NCI-H146 treated with DMSO at 0.1 percent for 48 hours (cell line): Measurements from ENCODE around the gene GRIK1.

ENCODE experiments used
- DNase-seq: peaks from one replicate; lab custom pipeline; 2025; ENCODE audit not compliant: unreplicated experiment; lab: John Stamatoyannopoulos, UW

The GRIK1 gene

DNA sequence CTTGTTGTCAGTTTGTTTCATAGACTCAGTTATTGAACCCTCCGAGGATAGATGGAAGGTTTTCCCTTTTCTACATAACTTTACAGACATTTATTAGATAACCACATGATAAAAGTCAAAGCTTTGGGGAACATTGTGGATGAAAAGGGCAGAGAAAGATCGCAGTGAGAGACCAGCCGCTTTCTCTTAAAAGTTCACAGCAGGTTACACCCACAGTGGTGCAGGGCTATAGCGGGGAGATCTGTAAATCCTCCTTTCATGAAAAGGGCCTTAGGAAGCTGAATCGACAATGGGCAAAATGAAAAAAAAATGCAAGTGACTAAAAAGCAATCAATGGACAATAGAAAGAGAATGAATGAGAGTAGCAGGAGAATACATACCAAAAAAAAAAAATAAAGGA, 218.6 kb downstream of the GRIK1 start:
- DNase-seq, result no peak

DNA sequence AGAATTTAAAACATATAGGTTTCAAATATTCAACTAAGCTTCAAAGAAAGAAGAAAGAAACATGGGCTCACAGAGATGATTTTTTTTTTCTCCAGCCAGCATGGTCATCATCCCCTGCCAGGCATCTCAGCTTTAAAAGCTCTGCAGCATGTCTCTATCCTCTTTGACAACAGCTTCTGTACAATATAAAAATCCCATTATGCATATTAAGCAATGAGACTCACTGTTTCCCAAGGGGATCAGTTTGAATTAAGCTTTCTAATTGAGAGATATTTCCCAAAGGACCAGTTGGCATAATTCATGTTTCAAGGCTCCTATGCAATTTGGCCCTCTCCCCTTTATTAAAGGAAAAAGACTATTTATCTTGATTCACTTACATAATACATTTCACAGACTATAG, 220.3 kb downstream of the GRIK1 start:
- DNase-seq, result no peak

DNA sequence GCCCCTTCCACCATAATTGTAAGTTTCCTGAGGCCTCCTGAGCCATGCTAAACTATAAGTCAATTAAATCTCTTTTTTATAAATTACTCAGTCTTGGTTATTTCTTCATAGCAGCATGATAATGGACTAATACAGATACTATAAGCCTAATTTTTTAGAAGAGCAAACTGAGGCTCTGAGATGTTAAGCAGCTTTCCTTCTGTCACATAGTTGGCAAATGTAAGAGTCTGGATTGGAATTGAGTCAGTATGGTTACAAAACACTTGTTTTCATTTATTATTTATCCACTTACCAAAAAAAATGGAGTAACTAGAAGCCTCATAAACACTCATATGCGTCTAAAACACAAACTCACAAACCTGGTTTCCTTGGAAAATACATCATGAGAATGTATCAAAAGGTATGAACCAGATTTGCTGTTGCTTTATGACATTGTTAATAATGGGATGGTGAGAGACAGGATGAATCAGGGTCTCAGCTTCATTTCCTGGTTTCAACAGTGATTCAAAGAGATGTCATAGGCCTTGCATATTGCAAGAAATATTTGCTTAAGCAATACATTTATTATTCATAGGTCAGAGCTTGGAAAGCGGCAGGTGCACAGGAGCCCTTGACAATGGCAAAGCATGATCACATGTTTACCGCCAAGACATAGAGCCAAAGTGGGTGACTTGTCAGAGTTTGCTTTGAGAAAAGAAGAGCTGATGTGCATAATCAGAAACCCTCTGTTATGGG, 221.5 kb downstream of the GRIK1 start:
- DNase-seq, result no peak

DNA sequence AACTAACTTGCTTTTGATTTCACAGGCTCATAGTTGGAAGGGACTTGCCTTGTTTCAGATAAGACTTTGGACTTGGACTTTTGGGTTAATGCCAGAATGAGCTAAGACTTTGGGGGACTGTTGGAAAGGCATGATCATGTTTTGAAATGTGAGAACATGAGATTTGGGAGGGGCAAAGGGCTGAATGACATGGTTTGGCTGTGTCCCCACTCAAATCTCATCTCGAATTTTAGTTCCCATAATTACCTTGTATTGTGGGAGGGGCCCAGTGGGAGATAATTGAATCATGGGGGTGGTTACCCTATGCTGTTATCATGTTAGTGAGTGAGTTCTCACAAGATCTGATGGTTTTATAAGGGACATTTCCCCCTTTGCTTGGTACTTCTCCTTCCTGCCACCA, 222.1 kb downstream of the GRIK1 start:
- DNase-seq, result no peak

DNA sequence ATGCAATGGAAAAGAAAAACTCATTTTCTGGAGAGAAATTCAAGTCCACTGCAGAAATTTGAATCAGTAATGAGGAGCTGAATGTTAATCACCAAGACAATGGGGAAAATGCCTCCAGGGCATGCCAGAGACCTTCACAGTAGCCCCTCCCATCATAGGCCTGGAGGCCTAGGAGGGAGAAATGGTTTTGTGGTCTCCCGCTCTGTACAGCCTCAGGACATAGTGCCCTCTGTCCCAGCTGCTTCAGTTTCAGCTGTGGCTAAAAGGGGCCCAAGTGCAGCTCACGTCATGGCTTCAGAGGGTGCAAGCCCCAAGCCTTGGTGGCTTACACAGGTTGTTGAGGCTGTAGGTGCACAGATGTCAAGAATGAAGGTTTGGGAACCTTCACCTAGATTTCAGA, 223.0 kb downstream of the GRIK1 start:
- DNase-seq, result no peak

DNA sequence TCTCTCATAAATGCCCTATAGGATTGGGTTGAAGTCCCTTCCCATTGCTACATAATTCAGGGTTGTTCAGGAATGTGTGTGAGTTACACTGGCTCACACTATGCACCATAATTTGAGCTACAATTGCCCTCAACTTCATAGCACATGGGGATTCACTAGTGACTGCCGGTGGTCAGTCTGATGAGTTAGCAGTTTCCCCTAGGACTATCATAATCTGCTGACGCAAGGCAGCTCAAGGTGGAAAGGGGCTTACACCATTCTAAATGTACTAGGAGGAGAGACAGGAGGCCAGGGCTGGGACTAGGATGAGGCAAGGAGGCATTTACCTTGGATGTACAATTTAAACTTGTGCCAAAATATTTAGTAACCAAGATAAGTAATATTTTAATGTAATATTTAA, 224.7 kb downstream of the GRIK1 start:
- no peak for DNase-seq

DNA sequence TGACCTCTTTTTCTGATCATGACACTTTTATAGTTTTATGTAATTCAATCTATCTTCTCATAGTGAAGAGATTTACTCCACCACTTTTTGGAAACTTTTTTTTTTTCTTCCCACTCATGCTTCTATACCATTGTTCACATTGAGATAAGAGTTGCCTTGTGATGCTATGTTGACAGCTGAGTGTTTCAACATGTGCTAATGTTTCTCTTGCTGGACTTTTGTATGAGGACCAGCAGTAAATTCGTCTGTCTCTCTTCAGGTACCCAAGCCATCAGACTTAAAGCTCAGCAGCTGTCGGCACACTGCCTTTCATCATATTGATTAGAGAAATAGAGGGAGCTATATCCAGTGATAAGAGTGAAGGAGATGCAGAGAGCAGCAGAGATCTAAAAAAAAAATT, 227.0 kb downstream of the GRIK1 start:
- no peak for DNase-seq

DNA sequence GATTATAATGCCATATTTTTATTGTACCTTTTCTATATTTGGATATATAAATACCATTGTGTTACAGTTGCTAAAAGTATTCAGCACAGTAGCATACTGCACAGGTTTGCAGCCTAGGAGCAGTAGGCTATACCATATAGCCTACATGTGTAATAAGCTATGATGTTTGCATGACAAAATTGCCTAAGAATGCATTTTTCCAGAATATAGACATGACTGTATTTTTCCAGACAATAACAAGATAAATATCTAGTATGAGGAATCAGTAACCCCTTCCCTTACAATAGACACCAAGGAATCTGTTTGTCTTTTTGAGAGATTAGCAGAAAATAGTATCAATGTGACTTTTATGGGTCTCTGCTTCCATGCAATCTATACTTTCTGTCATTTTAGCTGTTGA, 228.6 kb downstream of the GRIK1 start:
- DNase-seq, result no peak

DNA sequence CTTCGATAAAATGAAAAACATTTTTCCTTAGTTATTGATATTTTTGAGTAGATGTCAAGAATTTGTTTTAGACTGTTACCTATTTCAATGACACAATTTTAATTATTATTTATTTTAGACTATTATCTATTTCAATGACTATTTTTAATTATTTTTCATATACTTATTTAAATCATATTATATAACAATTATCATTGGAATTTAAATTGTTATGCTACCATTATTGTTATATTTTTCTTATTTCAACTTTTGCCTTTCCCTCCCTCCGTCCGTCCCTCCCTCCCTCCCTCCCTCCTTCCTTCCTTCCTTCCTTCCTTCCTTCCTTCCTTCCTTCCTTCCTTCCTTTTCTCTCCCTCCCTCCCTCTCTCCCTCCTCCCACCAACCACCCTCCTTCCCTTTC, 229.3 kb downstream of the GRIK1 start:
- DNase-seq, result no peak

DNA sequence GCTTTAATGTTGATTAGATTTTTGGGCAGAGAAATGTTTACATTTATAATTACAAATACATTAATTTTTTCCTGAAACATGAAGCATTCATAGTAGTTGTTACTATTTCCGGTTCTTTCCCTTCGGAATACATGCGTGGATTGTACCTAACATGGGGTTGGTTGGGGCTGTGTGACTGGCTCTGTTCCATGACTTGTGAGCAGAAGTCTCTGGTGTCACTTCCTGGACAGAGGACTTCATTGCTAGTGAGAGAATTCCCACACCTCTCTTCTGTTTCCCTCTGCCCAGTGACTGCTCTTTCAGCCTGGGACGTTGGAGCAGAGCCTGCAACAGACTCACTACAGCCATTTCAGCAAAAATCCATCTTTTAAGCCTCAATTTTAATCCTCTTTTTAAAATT, 231.4 kb downstream of the GRIK1 start:
- DNase-seq, result no peak

DNA sequence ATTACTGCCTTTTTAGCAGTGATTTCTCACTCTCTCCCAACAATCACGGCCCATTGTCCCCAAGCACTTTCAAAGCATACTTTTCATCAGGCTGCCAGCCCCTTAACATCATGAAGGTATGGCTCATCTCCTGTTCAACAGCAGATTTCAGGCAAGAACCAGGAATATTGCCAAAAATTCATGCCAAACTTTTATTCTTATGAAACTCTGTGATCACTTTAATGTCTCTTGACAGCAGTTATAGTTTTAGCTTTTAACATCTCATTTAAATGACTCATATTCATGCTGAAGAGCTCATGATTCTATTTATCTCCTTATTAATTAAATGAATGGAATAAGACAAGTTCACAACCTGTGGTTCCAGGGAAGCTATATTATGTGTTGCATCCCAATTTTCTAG, 235.1 kb downstream of the GRIK1 start:
- DNase-seq, result no peak

DNA sequence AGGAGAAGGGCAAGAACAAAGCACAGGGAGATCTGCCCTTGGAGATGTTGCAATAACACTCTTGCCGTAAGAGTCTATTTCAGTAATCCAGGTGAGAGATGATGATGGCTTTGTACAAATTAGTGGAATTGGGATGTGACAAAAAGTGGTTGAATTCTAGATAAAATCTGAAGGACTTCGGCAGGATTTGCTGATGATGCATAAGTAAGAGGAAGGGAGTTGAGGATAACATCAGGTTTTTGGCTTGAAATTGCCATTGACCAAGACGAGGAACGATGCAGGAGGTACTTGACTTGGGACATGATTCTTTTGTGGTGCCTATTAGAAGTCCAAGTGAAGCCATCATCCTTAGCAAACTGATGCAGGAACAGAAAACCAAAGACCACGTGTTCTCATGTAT, 238.1 kb downstream of the GRIK1 start:
- DNase-seq, result no peak

DNA sequence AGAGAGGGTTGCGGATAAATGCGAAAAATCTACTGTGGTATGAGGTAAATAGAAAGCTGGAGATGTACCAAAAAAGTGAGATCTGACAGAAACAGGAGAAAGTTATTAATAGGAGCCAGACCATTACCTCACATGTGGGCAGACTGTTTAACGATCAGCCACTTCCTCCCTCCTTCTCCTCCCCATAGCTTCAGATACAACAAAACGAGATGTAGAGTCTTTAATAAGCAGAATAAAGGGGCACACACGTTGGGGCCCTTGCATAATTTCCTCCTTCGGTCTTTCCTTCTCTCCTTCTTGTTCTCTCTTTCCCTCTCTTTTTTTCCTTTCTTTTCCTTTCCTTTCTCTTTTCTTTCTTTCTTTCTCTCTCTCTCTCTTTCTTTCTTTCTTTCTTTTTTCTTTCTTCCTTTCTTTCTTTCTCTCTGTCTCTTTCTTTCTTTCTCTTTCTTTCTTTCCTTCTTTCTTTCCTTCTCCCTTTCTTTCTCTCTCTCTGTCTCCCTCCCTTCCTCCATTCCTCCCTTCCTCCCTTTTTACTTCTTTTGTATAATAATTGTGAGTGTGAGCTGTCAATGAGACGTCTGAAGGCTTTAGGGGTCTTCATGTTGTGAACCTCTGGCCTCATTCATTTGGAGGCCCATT, 242.1 kb downstream of the GRIK1 start:
- DNase-seq, result no peak

DNA sequence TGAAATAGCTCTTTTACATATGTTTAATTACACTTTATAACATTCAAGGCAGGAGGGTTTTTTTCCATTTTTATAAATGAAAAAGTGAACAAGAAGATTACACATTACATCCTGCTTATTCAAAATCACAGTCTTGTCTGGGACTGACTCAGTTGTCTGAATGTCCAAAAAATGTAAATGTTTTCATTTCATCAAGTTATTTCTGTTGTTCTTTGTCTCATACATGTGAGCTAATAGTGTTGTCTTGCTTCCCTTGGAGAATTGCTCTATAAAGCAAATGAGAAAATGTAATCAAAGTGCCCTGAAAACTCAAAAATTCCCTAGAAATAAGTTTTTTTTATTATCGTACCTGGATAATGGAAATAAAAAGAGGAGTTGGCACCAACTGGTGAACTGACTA, 242.9 kb downstream of the GRIK1 start:
- DNase-seq, result no peak

DNA sequence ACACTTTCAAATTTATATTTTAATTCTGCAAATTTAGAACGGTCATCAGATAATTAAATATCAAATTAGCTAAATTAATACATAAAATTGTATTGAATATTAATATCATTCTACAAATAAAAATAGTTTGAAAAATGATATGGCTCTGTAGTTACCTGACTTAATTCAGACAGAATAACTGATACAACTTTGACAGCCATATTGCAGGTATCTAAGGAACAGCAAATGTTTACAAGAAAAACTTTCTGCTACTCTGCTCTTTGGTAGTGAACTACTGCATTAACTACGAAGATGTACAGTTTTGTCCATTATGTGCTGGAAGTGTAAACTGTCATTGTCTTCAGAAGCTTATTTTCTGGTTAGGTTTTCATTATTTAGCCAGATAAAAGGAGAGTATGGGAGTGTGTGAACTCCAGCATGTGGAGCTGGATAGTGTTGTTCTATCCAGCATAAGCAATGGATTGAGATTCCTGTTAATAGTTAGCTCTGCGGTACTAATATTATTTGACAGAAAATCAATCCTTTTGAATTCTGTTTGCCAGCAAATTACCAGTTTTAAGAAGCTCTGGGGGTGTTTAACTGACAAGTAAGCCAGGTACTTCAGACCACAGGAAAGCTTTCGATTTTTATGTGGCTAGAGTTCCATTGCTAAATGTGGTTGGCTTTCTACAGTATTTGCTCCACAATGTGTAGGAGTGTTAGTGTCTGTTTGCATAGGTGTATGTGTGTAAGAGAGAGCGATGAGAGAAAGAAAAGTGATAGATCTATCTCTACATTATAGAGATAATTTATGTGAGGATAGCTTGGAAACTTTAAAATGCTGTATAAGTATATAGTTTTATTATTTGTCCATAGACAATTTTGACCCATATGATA, 247.9 kb downstream of the GRIK1 start:
- no peak for DNase-seq

DNA sequence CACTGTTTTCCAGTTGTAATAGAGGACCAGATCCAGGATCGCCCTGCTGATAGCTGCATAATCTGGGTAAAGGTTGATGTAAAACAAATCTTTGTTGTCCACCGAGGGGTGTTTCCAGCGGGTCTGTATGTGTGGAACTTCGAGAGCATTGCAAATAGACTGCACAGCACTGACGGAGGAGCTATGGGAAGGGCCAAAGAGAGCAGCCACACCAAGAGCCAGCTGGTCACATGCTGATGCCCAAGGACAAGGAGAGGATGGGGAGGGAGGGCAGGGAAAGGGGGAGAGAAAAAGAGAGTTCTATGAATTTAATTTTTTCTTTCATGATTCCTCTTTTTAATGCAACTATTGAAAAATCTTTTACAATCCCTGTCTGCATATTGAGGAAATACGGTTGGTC, 250.0 kb downstream of the GRIK1 start:
- no peak for DNase-seq

DNA sequence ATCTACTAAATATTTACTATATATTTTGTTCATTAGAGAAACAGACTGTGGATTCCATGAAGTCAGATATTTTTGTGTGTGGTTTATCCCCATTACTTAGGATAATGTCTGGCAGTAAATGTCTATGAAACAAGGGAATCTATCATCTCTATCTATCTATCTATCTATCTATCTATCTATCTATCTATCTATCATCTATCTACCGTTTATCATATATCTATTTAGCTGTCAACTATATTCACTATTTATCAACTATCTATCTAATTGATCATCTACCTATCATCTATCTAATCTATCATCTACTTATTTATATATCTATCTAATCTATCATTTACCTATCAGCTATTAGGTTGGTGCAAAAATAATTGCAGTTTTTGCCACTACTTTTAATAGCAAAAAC, 255.7 kb downstream of the GRIK1 start:
- DNase-seq, result no peak

DNA sequence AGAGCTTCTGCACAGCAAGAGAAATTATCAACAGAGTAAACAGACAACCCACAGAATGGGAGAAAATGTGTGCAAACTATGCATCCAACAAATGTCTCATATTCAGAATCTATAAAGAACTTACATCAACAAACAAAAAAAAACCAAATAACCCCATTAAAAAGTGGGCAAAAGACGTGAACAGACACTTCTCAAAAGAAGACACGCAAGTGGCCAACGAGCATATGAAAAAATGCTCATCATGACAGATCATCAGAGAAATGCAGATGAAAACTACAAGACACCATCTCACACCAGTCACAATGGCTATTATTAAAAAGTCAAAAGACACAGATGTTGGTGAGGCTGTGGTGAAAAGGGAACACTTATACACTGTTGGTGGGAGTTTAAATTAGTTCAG, 257.0 kb downstream of the GRIK1 start:
- no peak for DNase-seq

DNA sequence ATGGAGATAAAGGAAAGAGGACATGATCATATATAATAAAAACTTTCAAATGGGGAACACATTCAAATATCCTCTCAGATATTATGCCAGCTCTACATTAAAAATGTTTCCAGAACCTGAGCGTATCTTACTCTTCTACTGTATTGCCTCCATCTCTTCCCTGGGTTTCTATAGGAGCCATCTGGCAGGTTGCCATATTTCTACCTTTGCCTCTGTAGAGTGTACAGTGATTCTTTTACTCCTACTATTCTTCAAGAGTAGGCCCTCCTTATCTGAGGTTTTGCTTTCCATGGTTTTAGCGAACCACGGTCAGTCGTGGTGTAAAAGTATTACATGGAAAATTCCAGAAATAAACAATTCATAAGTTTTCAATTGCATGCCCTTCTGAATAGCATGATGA, 259.5 kb downstream of the GRIK1 start:
- no peak for DNase-seq

DNA sequence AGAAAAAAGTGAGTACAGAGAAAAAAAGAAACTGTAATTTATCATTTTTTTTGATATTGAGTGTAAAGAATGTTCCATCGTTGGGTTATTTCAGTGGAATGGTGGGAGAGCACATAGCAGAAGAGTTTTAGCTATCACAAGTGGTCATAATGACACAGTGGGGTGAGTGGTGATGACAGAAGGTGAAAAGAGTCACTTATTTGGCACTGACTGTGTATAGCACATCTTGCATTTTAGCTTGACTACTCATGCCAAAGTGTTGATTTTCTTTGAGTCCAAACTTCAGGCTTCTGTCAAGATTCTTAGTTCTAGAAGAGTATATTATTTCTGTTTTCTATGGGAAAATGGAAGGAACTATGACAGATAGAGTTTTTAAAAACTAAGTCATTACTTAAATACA, 261.2 kb downstream of the GRIK1 start:
- DNase-seq, result no peak

DNA sequence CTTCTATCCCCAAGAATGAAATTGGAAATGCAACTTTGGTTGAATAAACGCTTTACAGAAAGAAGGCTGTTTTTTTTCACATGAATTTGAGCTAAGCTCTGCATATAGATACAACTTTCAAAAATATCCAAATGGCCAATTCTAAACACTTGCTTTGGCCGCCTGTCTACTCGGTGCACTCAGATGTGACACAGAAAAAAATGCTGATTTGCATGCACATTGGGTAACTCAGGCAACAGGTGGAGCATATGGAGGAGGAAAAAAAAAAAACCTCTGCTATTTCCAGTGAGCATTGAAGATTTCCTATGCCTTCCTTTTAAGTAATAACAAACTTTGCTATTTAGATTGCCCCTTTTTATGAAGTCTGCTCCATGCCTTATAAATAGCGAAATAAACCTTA, 262.5 kb downstream of the GRIK1 start:
- DNase-seq, result no peak

DNA sequence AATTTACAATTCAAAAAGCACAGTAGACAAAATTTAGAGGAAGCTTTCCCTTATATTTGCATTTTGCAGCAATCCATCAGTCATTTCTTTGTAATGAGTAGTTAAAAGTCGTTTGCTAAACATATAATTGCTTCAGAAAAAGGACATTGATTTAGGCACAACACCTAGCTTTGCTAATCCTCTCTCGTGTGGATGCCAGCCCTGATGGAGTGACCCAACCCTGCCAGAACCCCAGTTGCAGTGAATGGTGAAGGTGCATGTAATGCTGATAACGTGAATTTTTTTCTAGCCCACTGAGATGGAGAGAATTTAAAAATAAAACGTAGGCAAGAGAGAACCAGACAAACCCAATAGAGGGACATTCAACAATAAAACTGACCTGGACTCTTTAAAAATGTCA, 263.4 kb downstream of the GRIK1 start:
- no peak for DNase-seq
